Mesendoderm (in vitro differentiated cells): ENCODE data around the gene DENND5B.

Source experiments
- DNase-seq: peaks from one replicate; pipeline ENCODE4 v3.0.0; 2013
- H2AK5ac ChIP-seq: 2 replicates; pipeline ENCODE4 v1.6.1; 2013; ENCODE audit warnings: low read length, inconsistent platforms
- H2BK120ac ChIP-seq: 2 replicates; pipeline ENCODE4 v1.6.1; 2013; ENCODE audit warnings: low read depth, mild to moderate bottlenecking, low read length, moderate library complexity, mixed read lengths
- H2BK15ac ChIP-seq: replicated peaks from 2 replicates; pipeline ENCODE4 v1.6.1; 2013; ENCODE audit warnings: low read depth, mild to moderate bottlenecking, moderate library complexity
- H2BK5ac ChIP-seq: 2 replicates; pipeline ENCODE4 v1.6.1; 2013; ENCODE audit warnings: low read length, inconsistent platforms
- H3K18ac ChIP-seq: 2 replicates; pipeline ENCODE4 v1.6.1; 2013; ENCODE audit warnings: mild to moderate bottlenecking, low read length, mixed read lengths
- H3K23ac ChIP-seq: one replicate; pipeline ENCODE4 v1.6.1; 2013; ENCODE audit warnings: low read length
- H3K27ac ChIP-seq: 2 replicates; pipeline ENCODE4 v1.5.1; 2013; ENCODE audit warnings: low read depth, mild to moderate bottlenecking, inconsistent platforms, low read length, moderate library complexity
- H3K27me3 ChIP-seq: 2 replicates; pipeline ENCODE4 v1.6.1; 2013; ENCODE audit warnings: low read length, control low read depth, mild to moderate bottlenecking, inconsistent platforms; ENCODE audit not compliant: insufficient read depth, poor library complexity
- H3K36me3 ChIP-seq: 2 replicates; pipeline ENCODE4 v1.6.1; 2013; ENCODE audit warnings: low read length, inconsistent platforms; ENCODE audit not compliant: control insufficient read depth, insufficient read depth
- H3K4ac ChIP-seq: one replicate; pipeline ENCODE4 v1.6.1; 2013; ENCODE audit warnings: low read depth, mild to moderate bottlenecking, low read length, moderate library complexity
- H3K4me1 ChIP-seq: 2 replicates; pipeline ENCODE4 v1.6.1; 2013; ENCODE audit warnings: low read depth, low read length, inconsistent platforms; ENCODE audit not compliant: control insufficient read depth
- H3K4me2 ChIP-seq: 2 replicates; pipeline ENCODE4 v1.6.1; 2013; ENCODE audit warnings: low read length
- H3K4me3 ChIP-seq: 2 replicates; pipeline ENCODE4 v1.5.1; 2013; ENCODE audit warnings: mild to moderate bottlenecking, low read length
- H3K56ac ChIP-seq: one replicate; pipeline ENCODE4 v1.6.1; 2013; ENCODE audit warnings: low read length
- H3K79me1 ChIP-seq: 2 replicates; pipeline ENCODE4 v1.6.1; 2013; ENCODE audit warnings: low read length, inconsistent platforms
- H3K79me2 ChIP-seq: 2 replicates; pipeline ENCODE4 v1.6.1; 2013; ENCODE audit warnings: mild to moderate bottlenecking, low read length; ENCODE audit not compliant: control insufficient read depth, insufficient read depth
- H3K9ac ChIP-seq: 2 replicates; pipeline ENCODE4 v1.6.1; 2013; ENCODE audit warnings: low read length, inconsistent platforms
- H4K5ac ChIP-seq: one replicate; pipeline ENCODE4 v1.6.1; 2013; ENCODE audit warnings: low read length
- H4K8ac ChIP-seq: one replicate; pipeline ENCODE4 v1.6.1; 2013; ENCODE audit warnings: low read depth, mild to moderate bottlenecking, control low read depth, low read length, moderate library complexity
- WGBS: extraction: QIAGEN DNeasy Blood & Tissue Kit; methylation state at CpG from one replicate; pipeline ENCODE4 v1.1.7; 2013; ENCODE audit warnings: low lambda C conversion rate, missing lambda C conversion rate; ENCODE audit not compliant: insufficient coverage; ENCODE audit errors: extremely low coverage; 5-methylcytosine and 5-hydroxymethylcytosine counted together

The DENND5B gene

DNA sequence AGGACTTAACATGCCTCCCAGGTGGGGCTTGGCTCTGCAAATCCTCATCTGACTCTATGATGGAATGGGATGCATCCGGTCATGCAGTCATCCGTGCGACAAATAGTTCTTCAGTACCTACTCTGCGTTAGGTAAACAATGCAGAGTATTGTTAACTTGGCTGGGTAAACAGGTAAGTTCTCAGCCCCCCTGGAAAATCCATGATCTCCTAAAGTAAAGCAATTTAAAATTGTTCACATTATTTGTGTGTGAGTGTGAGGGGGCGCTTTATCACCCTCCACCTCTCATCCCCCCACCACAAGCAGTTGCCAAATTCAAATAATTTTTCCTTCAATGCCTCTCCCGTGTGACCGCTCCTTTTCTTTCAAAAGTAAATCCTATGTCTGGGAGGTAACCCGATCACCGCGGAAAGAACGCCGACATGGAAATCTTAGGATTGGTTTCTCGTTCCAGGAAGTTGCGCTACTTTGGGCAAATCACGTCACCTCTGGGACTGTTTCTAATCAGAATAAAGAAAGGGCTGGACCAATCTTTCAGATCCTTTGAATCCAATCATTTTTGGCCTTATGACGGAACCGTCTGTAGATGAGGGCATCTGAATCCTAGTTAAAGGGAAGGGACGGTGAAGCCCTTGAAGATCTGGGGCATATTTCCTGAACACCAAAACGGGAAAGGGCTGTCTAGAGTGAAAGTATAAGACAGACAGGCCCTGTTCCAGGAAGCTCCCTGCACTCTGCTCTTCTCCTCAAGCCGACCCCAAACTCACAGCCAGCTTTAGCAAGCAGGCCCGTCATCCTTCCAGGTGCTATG lies 221.0 kb downstream of the DENND5B start:
- peaks cover 17% of the 10 kb centered on the region for H3K4me1 ChIP-seq
- no CpG with 5 or more reads among the region's 21 CpGs for WGBS
- H3K27ac ChIP-seq: peak overlapping the region; percentile 100
- no peaks in the 10 kb centered on the region for H3K79me2 ChIP-seq
- no peak overlapping the region for H3K4me3 ChIP-seq
- H3K79me1 ChIP-seq: no peaks in the 10 kb centered on the region
- H3K4me2 ChIP-seq: peak overlapping the region; percentile 1
- peak overlapping the region; percentile 71 for H3K9ac ChIP-seq
- peak overlapping the region; percentile 89 for H2BK120ac ChIP-seq
- peak overlapping the region; percentile 0 for H4K8ac ChIP-seq
- peak overlapping the region; percentile 75 for H2BK5ac ChIP-seq
- H3K23ac ChIP-seq: no peak overlapping the region
- DNase-seq: peak; percentile 87
- no peaks in the 10 kb centered on the region for H3K27me3 ChIP-seq
- H2AK5ac ChIP-seq: peak overlapping the region; percentile 37
- H3K56ac ChIP-seq: peak overlapping the region; percentile 86
- H3K4ac ChIP-seq: peak overlapping the region; percentile 87
- peak overlapping the region; percentile 60 for H4K5ac ChIP-seq
- peak overlapping the region; percentile 59 for H2BK15ac ChIP-seq
- no peaks in the 10 kb centered on the region for H3K36me3 ChIP-seq
- peak overlapping the region; percentile 93 for H3K18ac ChIP-seq

GRCh38 chr12:31368666-31369361 lies 222.1 kb downstream of the DENND5B start:
- peak overlapping the region; percentile 89 for H2BK120ac ChIP-seq
- H3K4me1 ChIP-seq: peaks cover 17% of the 10 kb centered on the region
- H3K9ac ChIP-seq: peak overlapping the region; percentile 71
- H3K4me3 ChIP-seq: no peak overlapping the region
- peak overlapping the region; percentile 62 for H2BK5ac ChIP-seq
- no peaks in the 10 kb centered on the region for H3K79me2 ChIP-seq
- H3K79me1 ChIP-seq: no peaks in the 10 kb centered on the region
- H3K18ac ChIP-seq: peak overlapping the region; percentile 93
- peak overlapping the region; percentile 72 for H3K56ac ChIP-seq
- WGBS: no CpG with 5 or more reads among the region's 8 CpGs
- H3K27me3 ChIP-seq: no peaks in the 10 kb centered on the region
- peak; percentile 75 for DNase-seq
- H3K27ac ChIP-seq: peak overlapping the region; percentile 100
- H4K5ac ChIP-seq: no peak overlapping the region
- no peak overlapping the region for H2BK15ac ChIP-seq
- H3K4me2 ChIP-seq: no peak overlapping the region
- H4K8ac ChIP-seq: no peak overlapping the region
- H3K23ac ChIP-seq: peak overlapping the region; percentile 11
- H3K36me3 ChIP-seq: no peaks in the 10 kb centered on the region
- H2AK5ac ChIP-seq: no peak overlapping the region
- H3K4ac ChIP-seq: peak overlapping the region; percentile 91

- Histone ChIP-seq H3K4ac (no peak overlapping the region), H3K27me3 (no peaks in the 10 kb centered on the region), H3K4me2 (no peak overlapping the region), H4K5ac (no peak overlapping the region), H3K9ac (no peak overlapping the region), H3K79me1 (no peaks in the 10 kb centered on the region), H4K8ac (no peak overlapping the region), H3K56ac (no peak overlapping the region), H3K79me2 (no peaks in the 10 kb centered on the region), H2AK5ac (no peak overlapping the region), H2BK5ac (no peak overlapping the region), H3K36me3 (no peaks in the 10 kb centered on the region), H2BK15ac (no peak overlapping the region), H3K4me1 (peaks cover 31% of the 10 kb centered on the region), H2BK120ac (no peak overlapping the region), H3K27ac (no peak overlapping the region), H3K18ac (no peak overlapping the region), H3K23ac (no peak overlapping the region), H3K4me3 (no peak overlapping the region)
- DNase-seq: no peak
- no CpG with 5 or more reads among the region's 11 CpGs for WGBS
Measured at GRCh38 chr12:31366104-31366621, 224.8 kb downstream of the DENND5B start.

- Histone ChIP-seq H2BK15ac (no peak overlapping the region), H3K79me2 (no peaks in the 10 kb centered on the region), H2BK120ac (no peak overlapping the region), H3K4me2 (no peak overlapping the region), H3K27me3 (no peaks in the 10 kb centered on the region), H4K8ac (no peak overlapping the region), H3K27ac (no peak overlapping the region), H3K36me3 (no peaks in the 10 kb centered on the region), H3K4me3 (no peak overlapping the region), H3K79me1 (no peaks in the 10 kb centered on the region), H3K56ac (peak overlapping the region; percentile 49), H2AK5ac (no peak overlapping the region), H3K9ac (no peak overlapping the region), H3K18ac (no peak overlapping the region), H4K5ac (no peak overlapping the region), H3K4ac (no peak overlapping the region), H2BK5ac (no peak overlapping the region), H3K23ac (no peak overlapping the region), H3K4me1 (peaks cover 17% of the 10 kb centered on the region)
- DNase-seq: no peak
- WGBS: no CpG with 5 or more reads among the region's 2 CpGs
Measured at GRCh38 chr12:31363831-31364230, 227.1 kb downstream of the DENND5B start.

DNA sequence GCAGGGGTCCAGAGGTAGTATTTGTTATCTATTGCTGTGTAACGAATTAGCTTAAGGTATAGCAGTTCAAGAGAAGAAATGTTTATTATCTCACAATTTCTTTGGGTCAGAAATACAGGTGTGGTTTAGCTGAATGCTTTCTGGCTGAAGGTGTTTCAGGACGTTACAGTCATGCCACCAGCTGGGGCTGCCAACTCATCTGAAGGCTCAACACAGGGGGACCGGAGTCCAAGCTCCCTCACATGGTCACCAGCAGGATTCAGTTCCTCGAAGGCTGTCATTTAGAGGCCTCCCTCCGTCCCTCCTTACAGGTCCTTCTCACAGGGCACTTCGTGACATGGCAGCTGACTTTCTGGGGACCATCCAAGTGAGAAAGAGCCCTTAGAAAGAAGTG lies 227.5 kb downstream of the DENND5B start:
- no peak overlapping the region for H3K56ac ChIP-seq
- H3K4me2 ChIP-seq: no peak overlapping the region
- no peak for DNase-seq
- no peaks in the 10 kb centered on the region for H3K27me3 ChIP-seq
- H3K4me1 ChIP-seq: peaks cover 15% of the 10 kb centered on the region
- no peaks in the 10 kb centered on the region for H3K79me1 ChIP-seq
- H3K23ac ChIP-seq: no peak overlapping the region
- H3K4ac ChIP-seq: no peak overlapping the region
- no peaks in the 10 kb centered on the region for H3K36me3 ChIP-seq
- H3K18ac ChIP-seq: no peak overlapping the region
- no peak overlapping the region for H2BK120ac ChIP-seq
- no peak overlapping the region for H2BK15ac ChIP-seq
- H3K79me2 ChIP-seq: no peaks in the 10 kb centered on the region
- H2AK5ac ChIP-seq: no peak overlapping the region
- H4K5ac ChIP-seq: no peak overlapping the region
- no peak overlapping the region for H3K4me3 ChIP-seq
- H4K8ac ChIP-seq: no peak overlapping the region
- no peak overlapping the region for H3K9ac ChIP-seq
- no peak overlapping the region for H2BK5ac ChIP-seq
- no CpG with 5 or more reads among the region's 6 CpGs for WGBS
- no peak overlapping the region for H3K27ac ChIP-seq
